Esophagus muscularis mucosa (tissue), 3 donors: ENCODE results near the gene RRAGC.

Experiments
- CTCF ChIP-seq, 3 experiments: fragments of 200-600 bp in 2 of 3; fragments of 450-650 bp in 1 of 3; sonication (generic) in 2 of 3; IDR thresholded peaks; one replicate each; pipeline ENCODE4 v1.5.1; 2017 to 2019; ENCODE audit warnings: antibody characterized with exemption in 3 of 3, mild to moderate bottlenecking in 2 of 3, moderate library complexity in 1 of 3
- POLR2A ChIP-seq: fragments of 450-650 bp; IDR thresholded peaks from one replicate; pipeline ENCODE4 v1.6.1; 2017; ENCODE audit warnings: antibody characterized with exemption, moderate library complexity, mild to moderate bottlenecking, low read depth
- POLR2AphosphoS5 ChIP-seq, 2 donors: sonication (generic); formaldehyde crosslinking; IDR thresholded peaks; one replicate each; pipeline ENCODE4 v1.6.1; 2017; ENCODE audit warnings: antibody characterized with exemption in 2 of 2

DNA sequence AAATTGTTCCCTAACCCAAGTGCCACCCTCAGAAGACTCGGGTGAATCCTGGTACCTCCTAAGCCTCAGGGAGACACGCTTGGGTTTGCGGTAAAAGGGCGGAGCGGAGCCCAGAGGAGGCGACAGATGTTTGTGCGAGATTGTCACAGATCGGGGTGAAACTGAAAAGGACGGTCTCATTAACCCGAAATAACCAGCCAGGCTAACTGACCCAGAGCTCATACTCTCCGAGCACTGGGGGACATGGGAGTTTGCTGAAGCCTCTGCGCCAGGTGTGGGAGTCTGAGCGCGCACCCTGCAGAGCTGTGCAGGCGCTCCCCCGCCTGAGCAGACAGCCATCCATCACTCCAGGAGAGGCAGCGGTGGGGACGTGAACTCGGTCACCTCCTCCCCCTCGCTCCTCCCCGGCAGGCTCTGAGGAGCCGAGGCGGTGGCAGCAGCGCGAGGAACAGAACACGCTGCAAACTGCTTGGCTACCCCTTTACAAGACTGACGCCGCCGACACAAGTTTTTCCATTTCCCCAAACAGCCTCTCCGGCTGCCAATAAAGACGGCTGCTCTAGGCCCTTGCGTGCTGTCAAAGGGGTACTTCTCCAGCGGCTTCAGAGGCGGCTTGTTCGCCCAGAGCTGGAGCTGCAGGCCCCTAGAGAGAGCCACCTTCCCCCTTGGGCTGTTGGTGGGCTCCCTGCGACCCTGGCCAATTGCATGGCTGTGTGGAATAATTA, 43.5 kb downstream of the RRAGC start:
- TF ChIP-seq POLR2A (no peak), CTCF (IDR thresholded peaks at IDR 0.05) (no peak), POLR2AphosphoS5 (IDR thresholded peaks at IDR 0.05) (no peak)
